ENCODE data around the gene ATL3.
"Not testable (repeated sequence)": the region's sequence is repeated elsewhere in the genome, so short reads cannot be mapped to it uniquely, and the experiment has no call there.

DNA sequence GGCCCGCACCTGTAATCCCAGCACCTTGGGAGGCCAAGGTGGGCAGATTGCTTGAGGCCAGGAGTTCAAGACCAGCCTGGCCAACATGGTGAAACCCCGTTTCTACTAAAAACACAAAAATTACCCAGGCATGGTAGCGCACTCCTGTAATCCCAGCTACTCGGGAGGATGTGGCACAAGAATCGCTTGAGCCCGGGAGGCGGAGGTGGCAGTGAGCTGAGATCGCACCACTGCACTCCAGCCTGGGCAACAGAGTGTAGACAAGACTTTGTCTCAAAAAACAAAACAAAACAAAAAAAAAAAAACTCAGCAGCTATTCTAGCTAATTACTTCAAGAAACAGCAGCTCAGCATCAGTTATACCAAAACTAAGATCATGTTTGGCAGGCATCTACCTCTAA, 32.7 kb downstream of the ATL3 start:
- TF ChIP-seq POLR2A (IDR thresholded peaks at IDR 0.05): not testable (repeated sequence)
- TF ChIP-seq, protein P1, sequence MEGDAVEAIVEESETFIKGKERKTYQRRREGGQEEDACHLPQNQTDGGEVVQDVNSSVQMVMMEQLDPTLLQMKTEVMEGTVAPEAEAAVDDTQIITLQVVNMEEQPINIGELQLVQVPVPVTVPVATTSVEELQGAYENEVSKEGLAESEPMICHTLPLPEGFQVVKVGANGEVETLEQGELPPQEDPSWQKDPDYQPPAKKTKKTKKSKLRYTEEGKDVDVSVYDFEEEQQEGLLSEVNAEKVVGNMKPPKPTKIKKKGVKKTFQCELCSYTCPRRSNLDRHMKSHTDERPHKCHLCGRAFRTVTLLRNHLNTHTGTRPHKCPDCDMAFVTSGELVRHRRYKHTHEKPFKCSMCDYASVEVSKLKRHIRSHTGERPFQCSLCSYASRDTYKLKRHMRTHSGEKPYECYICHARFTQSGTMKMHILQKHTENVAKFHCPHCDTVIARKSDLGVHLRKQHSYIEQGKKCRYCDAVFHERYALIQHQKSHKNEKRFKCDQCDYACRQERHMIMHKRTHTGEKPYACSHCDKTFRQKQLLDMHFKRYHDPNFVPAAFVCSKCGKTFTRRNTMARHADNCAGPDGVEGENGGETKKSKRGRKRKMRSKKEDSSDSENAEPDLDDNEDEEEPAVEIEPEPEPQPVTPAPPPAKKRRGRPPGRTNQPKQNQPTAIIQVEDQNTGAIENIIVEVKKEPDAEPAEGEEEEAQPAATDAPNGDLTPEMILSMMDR (IDR thresholded peaks at IDR 0.05 in 4 of 5, conservative IDR thresholded peaks at IDR 0.05 in 1 of 5): not testable (repeated sequence)

All from gastrocnemius medialis (tissue), 4 donors.